ENCODE data around the gene SORCS2. TPM values are rescaled to one million over a fixed set of nuclear protein-coding genes. Genes with fewer than 3 reads are reported as not detected.

SORCS2 gene
- polyA plus RNA-seq, 1 of the 3 experiments (the other 2 are of a cell fraction): 1.6 TPM

GRCh38 chr4:7705593-7705992 is 513.3 kb downstream of the SORCS2 start:
- H3K4me1 ChIP-seq (ENCODE audit: control insufficient read depth in 1 of 2, insufficient read depth in 2 of 2, low read depth in 1 of 2, low read length in 1 of 2): peaks cover 0 to 5% of the 10 kb centered on the region in 2 experiments; a peak in 1 of 4 replicates
- WGBS (ENCODE audit: low lambda C conversion rate): 53% methylated on average over 3 of the region's 7 CpGs
- CTCF ChIA-PET: interaction anchor here (1.7 kb wide), 1 partner anchor 14 kb away, joined by 10 read pairs; no protein-coding TSS in a partner anchor

More at GRCh38 chr4:7705593-7705992, 513.3 kb downstream of the SORCS2 start:
- DNase-seq: no peak
- no peaks in the 10 kb centered on the region for H3K79me2 ChIP-seq (ENCODE audit: insufficient read depth)
- no peak overlapping the region for H3K9ac ChIP-seq
- H3K9me2 ChIP-seq: no peaks in the 10 kb centered on the region
- H3K27ac ChIP-seq (ENCODE audit: low read depth in 2 of 2, low read length in 1 of 2): no peak overlapping the region
- no peaks in the 10 kb centered on the region for H3K27me3 ChIP-seq (ENCODE audit: insufficient read depth)
- no peaks in the 10 kb centered on the region for H3K9me3 ChIP-seq
- H3F3A ChIP-seq (replicated peaks; ENCODE audit: insufficient read depth): no peaks in the 10 kb centered on the region
- no peaks in the 10 kb centered on the region for H4K20me1 ChIP-seq (ENCODE audit: insufficient read depth)
- H3K4me2 ChIP-seq: no peak overlapping the region
- H3K36me3 ChIP-seq (replicated peaks in 1 of 2; ENCODE audit: control insufficient read depth in 1 of 2, insufficient read depth in 2 of 2, low read length in 1 of 2): no peaks in the 10 kb centered on the region
- TF ChIP-seq RAD21 (IDR thresholded peaks at IDR 0.05; ENCODE audit: low read length) (no peak), NFIC (IDR thresholded peaks at IDR 0.05; ENCODE audit: borderline replicate concordance) (no peak), IRF3 (IDR thresholded peaks at IDR 0.05; ENCODE audit: low read depth, low read length) (no peak), USF2 (IDR thresholded peaks at IDR 0.05; ENCODE audit: borderline replicate concordance, low read depth, low read length) (no peak), RCOR1 (IDR thresholded peaks at IDR 0.05; ENCODE audit: low read length) (no peak), SMC3 (IDR thresholded peaks at IDR 0.05; ENCODE audit: low read depth, low read length) (no peak), YY1 (IDR thresholded peaks at IDR 0.05; ENCODE audit: low read depth) (no peak), EP300 (IDR thresholded peaks at IDR 0.05; ENCODE audit: borderline replicate concordance in 1 of 2, low read depth in 1 of 2, low read length in 1 of 2) (no peak), POLR2AphosphoS5 (IDR thresholded peaks at IDR 0.05; ENCODE audit: low read depth, low read length) (no peak), NRF1 (IDR thresholded peaks at IDR 0.05; ENCODE audit: low read depth, low read length) (no peak), REST (IDR thresholded peaks at IDR 0.05; ENCODE audit: low read depth, low read length) (no peak), CHD2 (IDR thresholded peaks at IDR 0.05; ENCODE audit: low read length, partially characterized antibody) (no peak)
- POLR2A ChIA-PET: no interaction called here
- no peak overlapping the region for H3K4me3 ChIP-seq (ENCODE audit: low read depth in 2 of 2, low read length in 1 of 2)
- no peak overlapping the region for H2AFZ ChIP-seq (ENCODE audit: low read depth)

All from SK-N-SH (cell line).